Cardiac muscle cell (in vitro differentiated cells and primary cell): ENCODE measurements around the gene FRMD3. TPM values are rescaled to one million over a fixed set of nuclear protein-coding genes. Genes with fewer than 3 reads are reported as not detected.

Experiments used
- DNase-seq, 2 donors: peaks; one replicate each; pipeline versions ENCODE4 v3.0.0 to v3.0.0-alpha.2; 2010 to 2017; ENCODE audit warnings: low read depth in 1 of 2, low spot score in 1 of 2
- H3K27ac ChIP-seq: fragments of 200-600 bp; sonication (generic); 2 replicates; pipeline ENCODE4 v1.5.1; 2016
- H3K27me3 ChIP-seq: fragments of 200-600 bp; sonication (generic); 2 replicates; pipeline ENCODE4 v1.6.0; 2016; ENCODE audit warnings: control low read depth
- H3K36me3 ChIP-seq: fragments of 200-600 bp; sonication (generic); 2 replicates; pipeline ENCODE4 v1.5.1; 2016; ENCODE audit warnings: control low read depth
- H3K4me1 ChIP-seq: fragments of 200-600 bp; sonication (generic); 2 replicates; pipeline ENCODE4 v1.8.1; 2017; ENCODE audit warnings: low read depth, mild to moderate bottlenecking, mixed run types
- H3K4me3 ChIP-seq: fragments of 200-600 bp; sonication (generic); 2 replicates; pipeline ENCODE4 v1.5.1; 2016; ENCODE audit warnings: mild to moderate bottlenecking
- H3K9me3 ChIP-seq: fragments of 200-600 bp; sonication (generic); 2 replicates; pipeline ENCODE4 v1.5.1; 2017; ENCODE audit warnings: low read depth, mild to moderate bottlenecking, control low read depth
- CTCF ChIP-seq: IDR thresholded peaks from 2 replicates; pipeline ENCODE4 v1.5.1; 2012; ENCODE audit warnings: low read depth, mild to moderate bottlenecking, low read length
- polyA plus RNA-seq: library from polyadenylated mRNA; unstranded; fragments of >200 nt; fragmentation: Nextera tagmentation; extraction: Ambion mirVana; gene quantifications from 2 replicates; pipeline ENCODE4 v1.2.1, GENCODE V29; 2016
- total RNA-seq: library from RNA; depleted of rRNA; stranded (reverse); fragments of >200 nt; gene quantifications from 2 replicates; pipeline ENCODE4 v1.2.3, GENCODE V29; 2016

FRMD3 gene
- total and polyA plus RNA-seq, 2 experiments from 2014 or later: 61.5 to 66.4 TPM

GRCh38 chr9:83413367-83413766 lies 124.8 kb downstream of the FRMD3 start:
- TF ChIP-seq CTCF: no peak
- no peak for DNase-seq
- H3K9me3 ChIP-seq: no peaks in the 10 kb centered on the region
- H3K36me3 ChIP-seq: no peaks in the 10 kb centered on the region
- H3K4me1 ChIP-seq: no peaks in the 10 kb centered on the region
- H3K27ac ChIP-seq: no peak overlapping the region
- H3K4me3 ChIP-seq: no peak overlapping the region
- no peaks in the 10 kb centered on the region for H3K27me3 ChIP-seq

- no peaks in the 10 kb centered on the region for H3K4me1 ChIP-seq
- no peak overlapping the region for H3K27ac ChIP-seq
- no peak for DNase-seq
- H3K36me3 ChIP-seq: no peaks in the 10 kb centered on the region
- H3K4me3 ChIP-seq: no peak overlapping the region
- no peaks in the 10 kb centered on the region for H3K9me3 ChIP-seq
- H3K27me3 ChIP-seq: no peaks in the 10 kb centered on the region
- TF ChIP-seq CTCF: no peak
These were observed 127.5 kb downstream of the FRMD3 start for GRCh38 chr9:83410701-83411100.

GRCh38 chr9:83406921-83407320 lies 131.3 kb downstream of the FRMD3 start:
- H3K9me3 ChIP-seq: no peaks in the 10 kb centered on the region
- H3K4me3 ChIP-seq: no peak overlapping the region
- no peak for TF ChIP-seq CTCF
- no peaks in the 10 kb centered on the region for H3K4me1 ChIP-seq
- no peaks in the 10 kb centered on the region for H3K36me3 ChIP-seq
- no peak overlapping the region for H3K27ac ChIP-seq
- H3K27me3 ChIP-seq: no peaks in the 10 kb centered on the region
- no peak for DNase-seq

GRCh38 chr9:83405759-83406158 lies 132.4 kb downstream of the FRMD3 start:
- peak in 1 of 2 donors; percentile 45 for DNase-seq
- peak; percentile 37 for TF ChIP-seq CTCF
- Histone ChIP-seq H3K4me1 (no peaks in the 10 kb centered on the region), H3K27me3 (no peaks in the 10 kb centered on the region), H3K4me3 (no peak overlapping the region), H3K27ac (no peak overlapping the region), H3K9me3 (no peaks in the 10 kb centered on the region), H3K36me3 (no peaks in the 10 kb centered on the region)

- H3K27me3 ChIP-seq: no peaks in the 10 kb centered on the region
- H3K9me3 ChIP-seq: no peaks in the 10 kb centered on the region
- TF ChIP-seq CTCF: no peak
These were observed 134.5 kb downstream of the FRMD3 start for GRCh38 chr9:83403527-83404238.

More at GRCh38 chr9:83403527-83404238, 134.5 kb downstream of the FRMD3 start:
- Histone ChIP-seq H3K4me3 (no peak overlapping the region), H3K4me1 (no peaks in the 10 kb centered on the region), H3K36me3 (no peaks in the 10 kb centered on the region), H3K27ac (no peak overlapping the region)
- DNase-seq: peak; percentile 10 to 50
